ENCODE data around the gene RGS1.
"Not testable (repeated sequence)": the region's sequence is repeated elsewhere in the genome, so short reads cannot be mapped to it uniquely, and the experiment has no call there.

RGS1 gene, protein sequence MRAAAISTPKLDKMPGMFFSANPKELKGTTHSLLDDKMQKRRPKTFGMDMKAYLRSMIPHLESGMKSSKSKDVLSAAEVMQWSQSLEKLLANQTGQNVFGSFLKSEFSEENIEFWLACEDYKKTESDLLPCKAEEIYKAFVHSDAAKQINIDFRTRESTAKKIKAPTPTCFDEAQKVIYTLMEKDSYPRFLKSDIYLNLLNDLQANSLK

GRCh38 chr1:192575499-192576189 lies at the start of gene RGS1:
TSS of gene RGS1 (plus strand) at chr1:192575773. CDS start at chr1:192575793, 20 bp downstream.
- DNase-seq (ENCODE audit: low spot score), result no peak

DNA sequence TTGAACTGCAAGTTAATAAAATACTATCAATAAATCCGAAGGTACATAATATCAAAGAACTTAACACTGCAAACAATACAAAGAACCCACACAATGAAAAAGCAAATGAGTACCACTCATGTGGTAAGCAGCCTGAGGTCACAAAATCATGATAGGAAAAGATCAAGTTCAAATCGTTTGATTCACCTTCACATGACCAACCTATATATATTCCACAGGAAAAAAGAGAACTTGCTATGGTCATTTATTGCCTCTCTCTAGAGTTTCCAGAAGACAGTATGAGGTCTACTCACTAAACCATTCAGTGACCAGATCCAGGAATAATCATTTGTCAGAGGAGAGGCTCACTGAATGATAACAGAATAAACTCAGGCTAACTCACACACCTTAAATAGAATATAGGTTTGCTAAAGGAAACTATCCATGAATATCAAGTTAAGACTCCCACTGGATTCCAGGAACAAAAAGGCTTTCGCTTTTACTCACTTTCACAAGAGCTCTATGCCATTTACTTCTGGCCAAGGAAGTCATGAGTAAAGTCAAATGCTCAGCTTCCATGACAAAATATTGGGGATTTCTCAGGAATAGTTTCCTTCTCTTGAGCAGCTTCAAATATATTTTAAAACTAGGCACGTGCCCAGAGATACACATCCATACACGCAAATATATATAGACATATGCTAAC lies 48.3 kb upstream of the RGS1 start:
- DNase-seq (ENCODE audit: low spot score), result no peak

- DNase-seq (ENCODE audit: low spot score), result no peak
Observed at GRCh38 chr1:192527950-192528349, 47.6 kb upstream of the RGS1 start.

DNA sequence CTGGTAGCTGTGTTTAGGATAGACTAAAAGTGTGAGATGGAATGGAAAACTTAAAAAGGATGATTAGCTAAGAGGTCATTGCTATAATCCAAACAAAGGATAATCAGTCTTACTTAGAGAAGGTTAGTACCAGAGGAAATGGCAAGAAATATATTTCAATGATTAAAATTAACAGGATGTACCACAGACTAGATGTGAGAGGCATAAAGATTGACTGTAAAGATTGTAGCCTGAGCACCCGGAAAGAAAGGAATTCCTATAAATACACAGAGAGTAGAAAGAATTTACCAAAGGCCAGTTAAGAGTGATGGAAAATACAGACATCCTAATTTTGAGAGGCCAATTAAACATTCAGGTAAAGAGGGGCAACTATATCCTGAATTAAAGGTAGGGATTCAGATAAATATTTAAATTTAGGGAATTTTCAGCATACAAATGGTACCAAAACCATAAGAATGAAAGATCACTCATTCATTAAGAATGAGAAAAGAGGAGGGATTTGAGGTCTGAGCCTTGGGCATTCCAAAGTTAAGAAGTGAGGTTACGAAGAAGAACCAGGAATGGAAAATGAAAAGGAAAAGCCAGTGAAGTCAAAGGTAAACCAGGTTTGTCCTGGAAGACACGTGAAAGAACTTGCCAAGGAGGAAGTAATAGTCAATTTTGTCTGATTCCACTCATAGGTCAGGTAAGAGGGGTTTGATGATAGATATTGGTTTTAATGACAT lies 46.4 kb upstream of the RGS1 start:
- no peak for DNase-seq (ENCODE audit: low spot score)

GRCh38 chr1:192529811-192530210 lies 45.8 kb upstream of the RGS1 start:
- no peak for DNase-seq (ENCODE audit: low spot score)

DNA sequence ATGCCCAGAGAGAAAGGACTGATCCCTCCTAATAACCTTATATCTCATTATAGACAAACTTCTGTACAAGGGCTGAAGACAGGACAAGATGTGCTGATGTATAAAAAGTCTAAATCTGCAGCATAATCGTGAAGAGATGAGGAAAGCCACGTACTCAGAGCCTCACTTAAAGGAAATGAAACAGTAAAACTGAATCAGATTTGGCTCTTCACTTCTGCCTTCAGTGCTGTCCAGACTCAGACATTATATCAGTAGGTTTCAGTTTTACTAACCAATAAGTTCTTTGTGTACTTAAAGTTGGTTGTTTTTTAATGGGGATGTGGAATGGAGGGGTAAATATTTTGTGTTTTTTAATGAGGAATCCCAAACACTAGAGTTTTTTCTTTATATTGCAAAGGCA lies 45.3 kb upstream of the RGS1 start:
- DNase-seq (ENCODE audit: low spot score), result no peak

DNA sequence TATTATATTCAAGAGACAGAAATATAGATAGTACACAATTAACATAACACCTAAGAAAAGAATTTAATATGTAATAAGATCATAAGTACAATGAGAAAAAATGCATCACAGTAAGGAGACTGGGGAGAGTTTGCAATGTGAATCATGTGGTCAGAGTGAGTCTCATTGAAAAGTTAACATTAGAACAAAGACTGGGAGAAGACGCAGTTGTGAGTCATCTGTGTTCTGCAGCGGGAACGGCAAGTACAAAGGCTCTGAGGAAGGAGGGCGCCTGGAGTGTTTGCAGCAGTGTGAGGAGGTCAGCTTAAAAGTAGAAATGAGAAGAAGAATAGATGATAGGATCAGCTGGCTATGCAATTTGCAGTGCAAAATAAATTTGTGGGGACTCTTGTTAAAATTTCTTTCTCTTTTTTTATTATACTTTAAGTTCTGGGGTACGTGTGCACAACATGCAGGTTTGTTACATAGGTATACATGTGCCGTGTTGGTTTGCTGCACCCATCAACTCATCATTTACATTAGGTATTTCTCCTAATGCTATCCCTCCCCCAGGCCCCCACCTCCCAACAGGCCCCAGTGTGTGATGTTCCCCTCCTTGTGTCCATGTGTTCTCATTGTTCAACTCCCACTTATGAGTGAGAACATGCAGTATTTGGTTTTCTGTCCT lies 44.4 kb upstream of the RGS1 start:
- not testable (repeated sequence) for DNase-seq (ENCODE audit: low spot score)

DNA sequence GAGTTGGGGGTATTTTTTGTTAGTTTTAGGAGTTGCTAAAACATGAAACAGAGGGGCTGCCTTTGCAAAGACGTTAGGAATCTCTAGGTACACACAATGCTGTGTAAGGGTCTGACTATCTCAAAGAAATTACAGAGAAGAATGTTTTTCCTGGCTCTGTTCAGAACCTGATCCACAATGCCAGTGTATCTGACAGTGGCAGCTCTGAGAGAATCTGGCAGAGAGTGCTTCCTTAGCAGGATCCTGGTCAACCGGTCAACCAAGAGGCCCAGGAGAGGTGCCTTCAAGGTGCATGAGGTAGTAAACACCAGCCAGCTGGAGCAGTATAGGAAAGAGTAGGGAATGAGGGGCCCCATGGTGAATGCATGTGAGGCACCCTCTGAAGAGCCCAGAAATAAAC lies 40.9 kb upstream of the RGS1 start:
- DNase-seq (ENCODE audit: low spot score), result no peak

DNA sequence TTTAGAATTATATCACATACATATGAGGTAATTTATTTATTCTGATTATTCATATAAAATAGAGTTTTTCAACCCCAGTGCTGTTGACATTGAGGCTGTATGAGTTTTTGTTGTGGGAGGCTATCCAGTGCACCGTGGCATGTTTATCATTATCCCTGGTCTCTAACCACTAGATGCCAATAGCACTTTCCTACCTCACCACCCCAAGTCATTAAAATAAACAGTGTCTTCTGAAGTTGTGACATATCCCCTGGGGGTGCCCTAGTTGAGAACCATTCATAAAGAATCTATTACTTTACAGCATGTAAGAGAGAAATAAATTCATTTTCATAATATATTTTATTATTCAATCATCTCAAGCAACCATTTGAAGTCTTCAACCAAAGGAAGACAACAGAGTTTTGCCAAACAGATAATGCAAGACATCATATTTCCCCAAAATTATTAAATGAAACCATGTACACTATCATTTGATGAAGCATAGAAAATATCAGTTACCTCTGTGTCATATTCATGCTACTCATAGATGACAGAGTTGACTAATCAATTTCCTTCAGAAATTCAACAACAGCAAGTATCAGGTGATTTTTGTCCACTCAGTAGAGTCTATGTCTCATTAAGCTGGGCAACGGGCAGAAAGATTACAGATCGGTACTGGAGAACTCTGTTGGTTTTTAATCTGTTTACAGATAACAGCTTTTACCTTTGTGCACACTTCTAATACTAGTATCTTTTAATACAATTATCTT lies 39.5 kb upstream of the RGS1 start:
- no peak for DNase-seq (ENCODE audit: low spot score)

DNA sequence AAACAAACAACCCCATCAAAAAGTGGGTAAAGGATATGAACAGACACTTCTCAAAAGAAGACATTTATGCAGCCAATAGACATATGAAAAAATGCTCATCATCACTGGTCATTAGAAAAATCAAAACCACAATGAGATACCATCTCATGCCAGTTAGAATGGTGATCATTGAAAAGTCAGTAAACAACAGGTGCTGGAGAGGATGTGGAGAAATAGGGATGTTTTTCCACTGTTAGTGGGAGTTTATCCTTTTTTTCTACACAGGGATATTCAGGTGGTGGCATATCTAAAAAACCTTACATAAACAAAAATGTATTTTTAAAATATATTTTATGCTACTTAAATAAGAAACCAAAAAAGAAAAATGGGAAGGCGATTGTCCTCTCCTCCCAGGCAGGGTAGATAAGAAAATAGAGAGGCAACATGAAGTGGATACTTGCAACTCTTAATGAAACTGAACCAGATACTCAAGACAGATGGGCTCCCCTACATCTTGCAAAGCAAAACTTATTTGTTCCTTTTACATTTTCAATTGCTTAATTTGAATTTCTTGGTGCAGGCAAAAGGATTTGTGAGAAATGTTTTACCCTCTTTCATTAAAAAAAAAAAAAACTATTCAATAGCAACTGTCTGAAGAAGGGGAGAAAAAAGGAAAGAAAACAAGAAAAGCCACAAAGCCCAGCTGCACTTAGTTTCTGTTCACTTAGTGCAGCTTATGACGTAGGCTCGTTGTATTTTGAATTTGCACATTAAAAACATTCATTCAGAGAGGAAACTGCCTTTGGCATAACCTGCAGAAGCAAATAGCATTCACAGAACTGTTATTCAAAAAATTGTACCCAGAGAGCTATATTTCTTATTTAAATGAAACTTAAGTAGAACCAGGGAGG lies 36.9 kb upstream of the RGS1 start:
- no peak for DNase-seq (ENCODE audit: low spot score)

- no peak for DNase-seq (ENCODE audit: low spot score)
Observed at GRCh38 chr1:192539297-192540092, 36.1 kb upstream of the RGS1 start.

DNA sequence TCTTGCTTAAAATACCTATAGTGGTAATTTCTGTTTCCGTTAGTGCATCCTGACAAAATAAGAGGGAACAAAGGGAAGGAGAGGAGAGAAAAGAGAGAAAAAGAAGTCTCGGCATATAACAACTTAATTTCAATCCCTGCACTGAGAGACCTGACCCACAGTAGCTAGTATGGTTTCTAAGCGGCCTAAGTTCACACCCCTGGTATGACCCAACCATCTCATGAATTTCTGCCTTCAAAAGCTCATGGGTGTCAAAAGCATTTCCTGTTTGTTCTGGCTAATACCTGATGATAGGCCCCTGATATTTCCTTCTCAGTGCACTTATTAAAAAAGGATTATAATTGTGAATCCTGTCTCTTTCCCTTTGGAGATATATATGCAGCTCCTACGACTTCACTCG lies 32.1 kb upstream of the RGS1 start:
- DNase-seq (ENCODE audit: low spot score), result no peak

DNA sequence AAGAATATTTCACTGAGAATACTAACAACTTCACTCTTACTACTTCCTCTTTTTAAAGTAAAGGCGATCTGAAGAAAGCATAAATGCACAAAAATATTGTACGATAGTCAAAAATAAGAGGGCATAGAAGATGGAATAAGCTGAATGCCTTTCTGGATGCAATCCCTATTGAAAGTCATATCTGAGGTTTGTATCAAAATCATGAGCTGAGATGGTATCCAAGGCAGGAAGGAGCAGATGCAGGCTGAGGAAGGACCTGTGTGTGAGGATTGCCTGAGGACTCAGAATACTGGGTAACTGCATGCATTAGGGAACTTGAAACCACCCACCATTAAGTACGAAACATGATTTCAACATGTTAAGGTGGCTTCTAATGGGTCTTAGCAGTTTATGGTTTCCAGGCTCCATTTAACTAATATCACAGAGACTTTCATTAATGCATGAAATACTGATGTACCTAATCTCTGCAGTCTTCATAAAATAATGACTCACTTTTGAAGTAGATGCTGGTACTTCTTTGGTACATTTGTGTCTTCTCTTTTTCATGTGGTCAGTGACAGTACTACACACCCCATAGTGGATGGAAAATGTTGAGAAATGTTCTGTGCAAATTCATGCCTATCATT lies 29.6 kb upstream of the RGS1 start:
- no peak for DNase-seq (ENCODE audit: low spot score)

DNA sequence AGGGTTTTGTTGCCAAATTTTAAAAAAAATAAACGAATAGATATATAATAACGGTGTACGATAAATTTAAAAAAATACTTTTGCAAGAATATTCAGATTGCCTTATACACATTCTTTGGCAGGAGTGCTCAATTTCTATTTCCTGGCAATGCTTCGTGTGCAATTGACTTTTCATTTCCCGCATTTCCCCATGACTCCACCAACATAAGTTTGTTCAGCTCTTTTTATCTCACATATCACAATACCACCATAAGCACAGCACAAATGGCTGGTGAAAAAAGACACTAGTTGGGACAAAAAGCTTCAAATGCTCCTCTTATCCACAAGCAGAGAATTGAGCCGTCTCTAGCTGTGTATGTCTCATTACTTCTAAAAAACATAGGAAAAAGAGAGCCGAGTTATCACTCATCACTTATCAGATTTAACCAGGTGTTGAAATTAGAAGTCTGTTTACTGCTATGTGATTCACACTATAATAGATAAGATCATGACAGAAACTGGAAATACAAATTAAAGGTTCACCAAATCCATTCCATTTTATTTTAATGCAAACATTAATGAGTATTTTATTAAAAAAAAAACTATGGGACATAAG lies 28.9 kb upstream of the RGS1 start:
- no peak for DNase-seq (ENCODE audit: low spot score)

DNA sequence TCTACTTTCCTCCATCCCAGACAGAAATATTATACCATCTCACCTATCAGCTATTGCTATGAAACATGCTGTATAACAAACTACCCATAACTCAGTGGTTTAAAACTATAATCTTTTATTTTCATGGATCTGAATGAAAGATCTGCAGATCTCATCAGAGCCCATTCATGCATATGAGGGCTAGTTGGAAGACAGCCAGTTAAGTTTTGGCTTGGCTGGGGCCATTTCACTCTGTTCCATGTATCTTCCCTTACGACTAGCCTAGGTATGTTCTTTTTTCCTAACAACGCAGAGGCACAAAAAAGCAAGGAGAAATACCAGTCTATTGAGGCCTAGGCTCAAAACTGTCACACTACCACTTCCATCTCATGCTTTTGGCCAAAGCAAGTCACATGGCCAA lies 28.1 kb upstream of the RGS1 start:
- DNase-seq (ENCODE audit: low spot score), result no peak

GRCh38 chr1:192549937-192550336 lies 25.6 kb upstream of the RGS1 start:
- DNase-seq (ENCODE audit: low spot score), result no peak

- DNase-seq (ENCODE audit: low spot score), result no peak
Observed at GRCh38 chr1:192550922-192551534, 24.5 kb upstream of the RGS1 start.

DNA sequence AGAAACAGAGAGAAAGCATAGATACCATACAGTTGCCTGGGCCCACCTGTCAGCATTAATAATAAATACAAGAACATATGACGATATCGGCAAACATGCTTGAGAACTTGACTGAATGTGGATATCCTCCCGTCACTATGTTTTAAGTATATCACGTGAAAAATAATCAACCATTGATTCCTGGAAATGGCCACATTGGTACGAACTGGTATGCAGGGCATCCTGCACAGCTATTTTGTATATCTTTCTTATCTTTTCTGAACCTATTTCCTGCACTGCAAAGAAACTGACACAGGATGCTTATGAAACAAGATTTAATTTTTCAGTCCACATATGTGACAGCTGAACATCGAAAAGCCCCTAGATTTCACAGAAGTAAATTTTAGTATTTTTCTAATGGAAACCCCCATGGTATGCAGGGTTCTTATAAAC lies 22.8 kb upstream of the RGS1 start:
- no peak for DNase-seq (ENCODE audit: low spot score)

Data from ecto neural progenitor cell (in vitro differentiated cells).